ENCODE data around the gene CARNS1. TPM values are rescaled to one million over a fixed set of nuclear protein-coding genes. Genes with fewer than 3 reads are reported as not detected.

The CARNS1 gene
- total and polyA plus RNA-seq, 2 of the 8 experiments (the other 6 are each of a cell fraction or from before 2014, with no cell fraction given), result 0.82 to 1.1 TPM

DNA sequence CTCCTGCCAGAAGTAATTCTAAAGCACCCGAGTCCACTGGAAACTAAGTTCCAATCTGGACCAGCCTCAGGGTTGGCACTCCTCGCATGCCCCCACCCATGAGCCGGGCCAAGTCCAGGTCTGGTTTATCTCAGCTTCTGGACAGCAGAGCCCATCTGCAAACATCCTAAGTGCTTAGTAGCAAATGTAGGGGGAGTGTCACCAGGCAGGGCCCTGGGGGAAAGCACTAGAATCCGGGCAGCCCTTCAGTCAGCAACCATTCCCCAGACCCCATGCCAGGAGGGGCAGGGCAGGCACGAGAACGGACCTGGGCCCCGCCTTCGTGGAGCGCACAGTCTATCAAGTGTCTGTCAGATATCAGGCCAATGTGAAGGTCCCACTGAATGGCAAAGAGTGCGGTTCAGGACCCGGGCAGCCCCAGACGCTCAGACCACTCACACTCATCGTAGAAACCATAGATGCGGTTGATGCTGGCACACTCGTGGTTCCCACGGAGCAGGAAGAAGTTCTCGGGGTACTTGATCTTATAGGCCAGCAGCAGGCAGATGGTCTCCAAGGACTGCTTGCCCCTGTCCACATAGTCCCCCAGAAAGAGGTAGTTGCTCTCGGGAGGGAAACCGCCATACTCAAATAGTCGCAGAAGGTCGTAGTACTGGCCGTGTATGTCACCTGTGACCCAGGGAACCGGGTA, 15.1 kb upstream of the CARNS1 start:
- H4K8ac ChIP-seq (ENCODE audit: extremely low read depth, insufficient read depth, low read length), result no peak overlapping the region; the same call in 1 of the 2 replicates
- no peak overlapping the region for H3K23ac ChIP-seq (ENCODE audit: insufficient read length)
- H2BK12ac ChIP-seq (ENCODE audit: low read depth, low read length), result no peak overlapping the region
- H3K23me2 ChIP-seq (ENCODE audit: low read depth, low read length), result peaks cover 4% of the 10 kb centered on the region; the same call in 1 of the 2 replicates
- H4K5ac ChIP-seq (ENCODE audit: insufficient read length, low read depth, low read length), result no peak overlapping the region
- DNase-seq (ENCODE audit: low read depth in 1 of 2, low spot score in 2 of 2), result no peak
- ChIA-PET CTCF (ENCODE audit: partially characterized antibody) (interaction anchor here (0.6 to 4.9 kb wide), 13 partner anchors 9 to 138 kb away, joined by 3 to 25 read pairs (median 10); partner anchors contain the start of genes POLD4 and RAD9A), POLR2A (ENCODE audit: partially characterized antibody) (interaction anchor here (0.8 to 4.3 kb wide), 18 partner anchors 8 to 114 kb away, joined by 3 to 31 read pairs (median 4); partner anchors contain the start of genes PTPRCAP, RAD9A, RPS6KB2 and SSH3)
- H3K4me2 ChIP-seq (ENCODE audit: insufficient read depth in 1 of 2, low read depth in 2 of 2, low read length in 2 of 2), result peak overlapping the region; percentile 86
- H4K20me1 ChIP-seq (replicated peaks in 1 of 2; ENCODE audit: control insufficient read depth in 1 of 2, insufficient read depth in 2 of 2, low read length in 2 of 2), result peaks cover 0 to 13% of the 10 kb centered on the region in 2 experiments
- H3K79me2 ChIP-seq (ENCODE audit: control insufficient read depth in 1 of 2, insufficient read depth in 2 of 2, low read length in 2 of 2), result peaks cover 0 to 10% of the 10 kb centered on the region in 2 experiments; a peak in 2 of 4 replicates
- no peak overlapping the region for H3K14ac ChIP-seq (ENCODE audit: insufficient read length)
- H3K36me3 ChIP-seq (ENCODE audit: control insufficient read depth in 2 of 4, insufficient read depth in 4 of 4, low read length in 3 of 4), result peaks cover 6 to 21% (median 18%) of the 10 kb centered on the region in 4 experiments; a peak in 6 of 8 replicates
- H2BK15ac ChIP-seq (ENCODE audit: low read length), result no peak overlapping the region
- WGBS, 2 experiments (ENCODE audit: extremely low coverage in 1 of 2, insufficient coverage in 1 of 2, insufficient read length in 1 of 2, insufficient replicate concordance in 2 of 2, low coverage in 1 of 2, low lambda C conversion rate in 2 of 2, missing lambda C conversion rate in 1 of 2), result 89% methylated on average over 22 of the region's 23 CpGs; no CpG with 5 or more reads in 1 of the 2 experiments
- H3K56ac ChIP-seq (replicated peaks; ENCODE audit: insufficient read length, low read depth, low read length), result no peak overlapping the region
- FAIRE-seq, result no peak
- H2BK120ac ChIP-seq (replicated peaks; ENCODE audit: low read depth, low read length), result no peak overlapping the region
- peak overlapping the region; percentile 44 to 98 (median 73) for H3K4me3 ChIP-seq (ENCODE audit: extremely low read depth in 1 of 4, insufficient read depth in 2 of 4, low read depth in 3 of 4, low read length in 4 of 4)
- no peak overlapping the region for H3K4ac ChIP-seq (replicated peaks; ENCODE audit: insufficient read length, low read depth, low read length)
- H4K91ac ChIP-seq (replicated peaks; ENCODE audit: insufficient read length, low read length), result no peak overlapping the region
- H3K9ac ChIP-seq (replicated peaks in 1 of 4; ENCODE audit: extremely low read depth in 1 of 4, low read depth in 3 of 4, low read length in 3 of 4), result peak overlapping the region in 2 of 4 experiments; percentile 56 to 79; a peak in 3 of 7 replicates
- no peak overlapping the region for H3K27ac ChIP-seq (ENCODE audit: low read depth, low read length)
- H3K27me3 ChIP-seq (replicated peaks in 1 of 4; ENCODE audit: control insufficient read depth in 3 of 4, extremely low read depth in 1 of 4, insufficient read depth in 3 of 4, low read length in 3 of 4), result no peaks in the 10 kb centered on the region
- peaks cover 3% of the 10 kb centered on the region for H3K79me1 ChIP-seq (ENCODE audit: low read depth, low read length)
- H3K9me3 ChIP-seq (ENCODE audit: insufficient read depth in 2 of 2, low read depth in 1 of 2, low read length in 1 of 2), result no peaks in the 10 kb centered on the region
- peaks cover 0 to 11% (median 4%) of the 10 kb centered on the region in 4 experiments; a peak in 5 of 7 replicates for H3K4me1 ChIP-seq (replicated peaks in 1 of 4; ENCODE audit: control insufficient read depth in 3 of 4, insufficient read depth in 4 of 4, low read length in 3 of 4)
- no peak overlapping the region for H2BK5ac ChIP-seq (ENCODE audit: low read depth, low read length)
- H2AFZ ChIP-seq (ENCODE audit: low read length), result no peak overlapping the region
- no peak for TF ChIP-seq BRCA1 (IDR thresholded peaks at IDR 0.05; ENCODE audit: low read depth, low read length)
- no peak for TF ChIP-seq FOSL1 (IDR thresholded peaks at IDR 0.05; ENCODE audit: insufficient read depth, low read depth, low read length)
- no peak for TF ChIP-seq RXRA (IDR thresholded peaks at IDR 0.05; ENCODE audit: insufficient read depth, low read depth, low read length)
- TF ChIP-seq KDM4A (IDR thresholded peaks at IDR 0.05; ENCODE audit: low read depth, low read length, severe bottlenecking), result no peak
- H2AK5ac ChIP-seq (ENCODE audit: low read depth, low read length), result no peak overlapping the region
- no peak overlapping the region for H2BK20ac ChIP-seq (ENCODE audit: low read length)
- H3K18ac ChIP-seq (ENCODE audit: extremely low read depth, low read length), result no peak overlapping the region
